ENCODE data around the gene LYRM1.

Gene LYRM1

DNA sequence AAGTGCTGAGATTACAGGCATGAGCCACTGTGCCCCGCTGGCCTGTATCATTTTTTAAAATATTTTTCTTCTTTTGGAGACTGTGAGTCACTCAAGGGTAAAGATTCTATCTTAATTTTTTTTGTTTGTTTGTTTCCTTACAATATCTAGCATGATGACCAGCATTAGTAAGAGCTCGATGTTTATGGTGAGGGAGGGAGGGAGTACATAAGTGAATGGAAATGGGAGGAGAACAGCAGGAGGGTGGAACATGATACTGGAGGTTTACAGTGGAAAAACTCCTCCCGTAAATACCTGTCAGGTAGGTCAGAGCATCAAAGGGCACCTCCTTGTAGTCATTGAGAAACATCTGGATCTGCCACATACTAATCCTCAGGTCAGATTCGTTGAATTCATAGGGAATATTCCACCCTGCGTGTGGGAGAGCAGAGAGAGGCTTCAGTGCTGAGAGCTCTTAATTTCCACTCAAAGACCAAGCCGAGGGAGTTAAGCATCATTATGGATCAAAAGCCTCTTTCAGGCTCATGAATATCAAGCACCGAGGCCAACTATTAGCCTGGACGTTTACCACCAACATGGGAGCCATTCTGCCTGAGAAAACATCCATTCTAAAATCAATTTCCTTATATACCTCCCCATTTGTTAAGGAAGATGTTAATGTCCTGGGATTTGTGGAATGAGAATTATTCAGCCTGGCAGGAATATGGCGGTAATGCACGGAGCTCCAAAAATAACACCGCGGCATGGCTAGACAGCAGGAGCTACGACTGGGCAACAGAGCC, 51.8 kb downstream of the LYRM1 start:
- H3K9ac ChIP-seq (ENCODE audit: low read depth, low read length, poor library complexity, severe bottlenecking) = no peak overlapping the region
- no peaks in the 10 kb centered on the region for H3K4me1 ChIP-seq (ENCODE audit: insufficient read depth, low read length, poor library complexity, severe bottlenecking)
- no peaks in the 10 kb centered on the region for H3K9me3 ChIP-seq (ENCODE audit: insufficient read depth, low read depth, low read length)
- no peak overlapping the region for H3K4me3 ChIP-seq (ENCODE audit: low read length, poor library complexity, severe bottlenecking)
- H3K79me2 ChIP-seq (ENCODE audit: insufficient read depth, low read length) = no peaks in the 10 kb centered on the region
- H3K9me2 ChIP-seq (replicated peaks; ENCODE audit: low read depth, low read length) = no peaks in the 10 kb centered on the region
- no peaks in the 10 kb centered on the region for H3K36me3 ChIP-seq (ENCODE audit: insufficient read depth, low read length)
- no peak for TF ChIP-seq EZH2phosphoT487 (IDR thresholded peaks at IDR 0.05; ENCODE audit: borderline replicate concordance)
- no peak for TF ChIP-seq CTCF (conservative IDR thresholded peaks at IDR 0.05; ENCODE audit: low read length)
- H3F3A ChIP-seq (ENCODE audit: low read depth) = no peaks in the 10 kb centered on the region
- no peaks in the 10 kb centered on the region for H3K27me3 ChIP-seq (ENCODE audit: insufficient read depth, low read length, poor library complexity, severe bottlenecking)
- no peak overlapping the region for H2AFZ ChIP-seq (ENCODE audit: low read length)
- no peaks in the 10 kb centered on the region for H4K20me1 ChIP-seq (ENCODE audit: insufficient read depth, low read length, poor library complexity, severe bottlenecking)
- H3K4me2 ChIP-seq (ENCODE audit: low read depth, low read length, poor library complexity, severe bottlenecking) = no peak overlapping the region

DNA sequence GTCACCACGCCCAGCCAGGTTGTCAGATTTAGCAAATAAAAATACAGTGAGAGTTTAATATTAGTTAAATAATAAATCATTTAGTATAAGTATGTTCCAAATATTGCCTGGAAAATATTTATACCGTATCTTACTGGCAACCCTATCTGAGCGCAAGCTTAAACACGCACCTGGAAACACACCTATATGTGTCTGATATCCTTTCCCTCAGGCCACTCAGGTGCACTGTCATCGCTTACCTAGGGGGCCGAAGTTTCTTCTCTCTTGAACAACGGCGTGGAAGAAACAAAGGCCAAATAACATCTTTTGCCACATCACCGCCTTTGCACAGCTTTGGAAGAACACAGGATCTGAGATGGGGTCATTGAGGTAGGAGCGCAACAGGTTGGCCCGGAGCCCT, 54.0 kb downstream of the LYRM1 start:
- Histone ChIP-seq H4K20me1 (ENCODE audit: insufficient read depth, low read length, poor library complexity, severe bottlenecking) (no peaks in the 10 kb centered on the region), H3K4me2 (ENCODE audit: low read depth, low read length, poor library complexity, severe bottlenecking) (no peak overlapping the region), H3K9ac (ENCODE audit: low read depth, low read length, poor library complexity, severe bottlenecking) (no peak overlapping the region), H3K9me3 (ENCODE audit: insufficient read depth, low read depth, low read length) (no peaks in the 10 kb centered on the region), H3K9me2 (replicated peaks; ENCODE audit: low read depth, low read length) (no peaks in the 10 kb centered on the region), H3F3A (ENCODE audit: low read depth) (no peaks in the 10 kb centered on the region), H3K79me2 (ENCODE audit: insufficient read depth, low read length) (no peaks in the 10 kb centered on the region), H3K27me3 (ENCODE audit: insufficient read depth, low read length, poor library complexity, severe bottlenecking) (no peaks in the 10 kb centered on the region), H3K4me1 (ENCODE audit: insufficient read depth, low read length, poor library complexity, severe bottlenecking) (no peaks in the 10 kb centered on the region), H3K36me3 (ENCODE audit: insufficient read depth, low read length) (no peaks in the 10 kb centered on the region), H3K4me3 (ENCODE audit: low read length, poor library complexity, severe bottlenecking) (no peak overlapping the region), H2AFZ (ENCODE audit: low read length) (no peak overlapping the region)
- TF ChIP-seq CTCF (conservative IDR thresholded peaks at IDR 0.05; ENCODE audit: low read length) (no peak), EZH2phosphoT487 (IDR thresholded peaks at IDR 0.05; ENCODE audit: borderline replicate concordance) (no peak)

- Histone ChIP-seq H3K9me2 (replicated peaks; ENCODE audit: low read depth, low read length) (no peaks in the 10 kb centered on the region), H4K20me1 (ENCODE audit: insufficient read depth, low read length, poor library complexity, severe bottlenecking) (no peaks in the 10 kb centered on the region), H3K79me2 (ENCODE audit: insufficient read depth, low read length) (no peaks in the 10 kb centered on the region), H3K4me2 (ENCODE audit: low read depth, low read length, poor library complexity, severe bottlenecking) (no peak overlapping the region), H3K27me3 (ENCODE audit: insufficient read depth, low read length, poor library complexity, severe bottlenecking) (no peaks in the 10 kb centered on the region), H3F3A (ENCODE audit: low read depth) (no peaks in the 10 kb centered on the region), H3K9ac (ENCODE audit: low read depth, low read length, poor library complexity, severe bottlenecking) (no peak overlapping the region), H3K9me3 (ENCODE audit: insufficient read depth, low read depth, low read length) (no peaks in the 10 kb centered on the region), H3K4me3 (ENCODE audit: low read length, poor library complexity, severe bottlenecking) (no peak overlapping the region), H2AFZ (ENCODE audit: low read length) (no peak overlapping the region), H3K36me3 (ENCODE audit: insufficient read depth, low read length) (no peaks in the 10 kb centered on the region), H3K4me1 (ENCODE audit: insufficient read depth, low read length, poor library complexity, severe bottlenecking) (no peaks in the 10 kb centered on the region)
- TF ChIP-seq CTCF (conservative IDR thresholded peaks at IDR 0.05; ENCODE audit: low read length) (no peak), EZH2phosphoT487 (IDR thresholded peaks at IDR 0.05; ENCODE audit: borderline replicate concordance) (no peak)
These were observed 55.7 kb downstream of the LYRM1 start for GRCh38 chr16:20956319-20956718.
